ENCODE measurements around the gene LHFPL2.

- TF ChIP-seq, protein P1, sequence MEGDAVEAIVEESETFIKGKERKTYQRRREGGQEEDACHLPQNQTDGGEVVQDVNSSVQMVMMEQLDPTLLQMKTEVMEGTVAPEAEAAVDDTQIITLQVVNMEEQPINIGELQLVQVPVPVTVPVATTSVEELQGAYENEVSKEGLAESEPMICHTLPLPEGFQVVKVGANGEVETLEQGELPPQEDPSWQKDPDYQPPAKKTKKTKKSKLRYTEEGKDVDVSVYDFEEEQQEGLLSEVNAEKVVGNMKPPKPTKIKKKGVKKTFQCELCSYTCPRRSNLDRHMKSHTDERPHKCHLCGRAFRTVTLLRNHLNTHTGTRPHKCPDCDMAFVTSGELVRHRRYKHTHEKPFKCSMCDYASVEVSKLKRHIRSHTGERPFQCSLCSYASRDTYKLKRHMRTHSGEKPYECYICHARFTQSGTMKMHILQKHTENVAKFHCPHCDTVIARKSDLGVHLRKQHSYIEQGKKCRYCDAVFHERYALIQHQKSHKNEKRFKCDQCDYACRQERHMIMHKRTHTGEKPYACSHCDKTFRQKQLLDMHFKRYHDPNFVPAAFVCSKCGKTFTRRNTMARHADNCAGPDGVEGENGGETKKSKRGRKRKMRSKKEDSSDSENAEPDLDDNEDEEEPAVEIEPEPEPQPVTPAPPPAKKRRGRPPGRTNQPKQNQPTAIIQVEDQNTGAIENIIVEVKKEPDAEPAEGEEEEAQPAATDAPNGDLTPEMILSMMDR (IDR thresholded peaks at IDR 0.05; ENCODE audit: low read depth, low read length), result no peak
- no peak for TF ChIP-seq POLR2A (IDR thresholded peaks at IDR 0.05; ENCODE audit: extremely low read depth, insufficient read length)
- no peak for TF ChIP-seq MAX (IDR thresholded peaks at IDR 0.05; ENCODE audit: low read depth, low read length)
These were observed 81.7 kb downstream of the LHFPL2 start for GRCh38 chr5:78566747-78567425.
